Measurements from ENCODE around the gene MYOZ2. TPM values are rescaled to one million over a fixed set of nuclear protein-coding genes. Genes with fewer than 3 reads are reported as not detected.
"Not testable (repeated sequence)": the region's sequence is repeated elsewhere in the genome, so short reads cannot be mapped to it uniquely, and the experiment has no call there.

Gene MYOZ2
- polyA plus RNA-seq, 1 experiment, result 0.17 TPM

- H3K4me3 ChIP-seq (ENCODE audit: low read depth, low read length), result no peak overlapping the region
- no peak for DNase-seq (ENCODE audit: low read depth)
- no peaks in the 10 kb centered on the region for H3K36me3 ChIP-seq (ENCODE audit: control insufficient read depth, insufficient read depth, low read length)
- CTCF ChIA-PET, result no interaction called here
- POLR2A ChIA-PET, result no interaction called here
- TF ChIP-seq CTCF (IDR thresholded peaks at IDR 0.05; ENCODE audit: insufficient read depth, low read depth, low read length), result no peak
- H3K27me3 ChIP-seq (ENCODE audit: control insufficient read depth, insufficient read depth, low read length), result no peaks in the 10 kb centered on the region
These were observed 34.6 kb downstream of the MYOZ2 start for GRCh38 chr4:119170195-119170594.

- no peak for DNase-seq (ENCODE audit: low read depth)
- CTCF ChIA-PET, result interaction anchor here (0.5 to 1.7 kb wide), 2 partner anchors 8 to 82 kb away, joined by 3 to 5 read pairs; no protein-coding TSS in a partner anchor
- TF ChIP-seq CTCF (IDR thresholded peaks at IDR 0.05; ENCODE audit: insufficient read depth, low read depth, low read length), result no peak
- no peak overlapping the region for H3K4me3 ChIP-seq (ENCODE audit: low read depth, low read length)
- POLR2A ChIA-PET, result no interaction called here
- H3K27me3 ChIP-seq (ENCODE audit: control insufficient read depth, insufficient read depth, low read length), result no peaks in the 10 kb centered on the region
- no peaks in the 10 kb centered on the region for H3K36me3 ChIP-seq (ENCODE audit: control insufficient read depth, insufficient read depth, low read length)
These were observed 36.6 kb downstream of the MYOZ2 start for GRCh38 chr4:119172223-119172622.

- DNase-seq (ENCODE audit: low read depth); H3K27me3 ChIP-seq (ENCODE audit: control insufficient read depth, insufficient read depth, low read length); H3K4me3 ChIP-seq (ENCODE audit: low read depth, low read length); POLR2A ChIA-PET; H3K36me3 ChIP-seq (ENCODE audit: control insufficient read depth, insufficient read depth, low read length): not testable (repeated sequence)
- CTCF ChIA-PET, result interaction anchor here (1.7 kb wide), 1 partner anchor 10 kb away, joined by 5 read pairs; no protein-coding TSS in a partner anchor
These were observed 38.2 kb downstream of the MYOZ2 start for GRCh38 chr4:119173729-119174361.

- POLR2A ChIA-PET, result no interaction called here
- Histone ChIP-seq H3K36me3 (ENCODE audit: control insufficient read depth, insufficient read depth, low read length) (no peaks in the 10 kb centered on the region), H3K27me3 (ENCODE audit: control insufficient read depth, insufficient read depth, low read length) (no peaks in the 10 kb centered on the region), H3K4me3 (ENCODE audit: low read depth, low read length) (no peak overlapping the region)
- no peak for TF ChIP-seq CTCF (IDR thresholded peaks at IDR 0.05; ENCODE audit: insufficient read depth, low read depth, low read length)
- DNase-seq (ENCODE audit: low read depth), result no peak
- CTCF ChIA-PET, result interaction anchor here (0.9 kb wide), 1 partner anchor 10 kb away, joined by 4 read pairs; no protein-coding TSS in a partner anchor
These were observed 43.4 kb downstream of the MYOZ2 start for GRCh38 chr4:119179011-119179410.

- ChIA-PET CTCF (interaction anchor here (1.0 kb wide), 1 partner anchor 20 kb away, joined by 3 read pairs; no protein-coding TSS in a partner anchor), POLR2A (no interaction called here)
- TF ChIP-seq CTCF (IDR thresholded peaks at IDR 0.05; ENCODE audit: insufficient read depth, low read depth, low read length), result no peak
- no peaks in the 10 kb centered on the region for H3K27me3 ChIP-seq (ENCODE audit: control insufficient read depth, insufficient read depth, low read length)
- no peak for DNase-seq (ENCODE audit: low read depth)
- no peak overlapping the region for H3K4me3 ChIP-seq (ENCODE audit: low read depth, low read length)
- no peaks in the 10 kb centered on the region for H3K36me3 ChIP-seq (ENCODE audit: control insufficient read depth, insufficient read depth, low read length)
These were observed 48.5 kb downstream of the MYOZ2 start for GRCh38 chr4:119184128-119184527.

GRCh38 chr4:119189638-119190037 is 54.0 kb downstream of the MYOZ2 start:
- Histone ChIP-seq H3K27me3 (ENCODE audit: control insufficient read depth, insufficient read depth, low read length) (no peaks in the 10 kb centered on the region), H3K4me3 (ENCODE audit: low read depth, low read length) (no peak overlapping the region), H3K36me3 (ENCODE audit: control insufficient read depth, insufficient read depth, low read length) (no peaks in the 10 kb centered on the region)
- ChIA-PET POLR2A (no interaction called here), CTCF (interaction anchor here (0.9 to 2.1 kb wide), 2 partner anchors 14 to 19 kb away, joined by 3 to 9 read pairs; no protein-coding TSS in a partner anchor)
- no peak for DNase-seq (ENCODE audit: low read depth)
- TF ChIP-seq CTCF (IDR thresholded peaks at IDR 0.05; ENCODE audit: insufficient read depth, low read depth, low read length), result no peak

Measured in BJ (cell line).